Stimulated activated CD8-positive, alpha-beta memory T cell treated with anti-CD3 and anti-CD28 coated beads, Interleukin-12 subunit alpha, Interleukin-12 subunit beta, amount 100 ng/mL, for 24 hours (primary cell): ENCODE data around the gene IGF2R.

Source experiments
- DNase-seq: peaks from one replicate; pipeline ENCODE4 v3.0.0-alpha.2; 2020; ENCODE audit errors: extremely low read depth

The IGF2R gene

DNA sequence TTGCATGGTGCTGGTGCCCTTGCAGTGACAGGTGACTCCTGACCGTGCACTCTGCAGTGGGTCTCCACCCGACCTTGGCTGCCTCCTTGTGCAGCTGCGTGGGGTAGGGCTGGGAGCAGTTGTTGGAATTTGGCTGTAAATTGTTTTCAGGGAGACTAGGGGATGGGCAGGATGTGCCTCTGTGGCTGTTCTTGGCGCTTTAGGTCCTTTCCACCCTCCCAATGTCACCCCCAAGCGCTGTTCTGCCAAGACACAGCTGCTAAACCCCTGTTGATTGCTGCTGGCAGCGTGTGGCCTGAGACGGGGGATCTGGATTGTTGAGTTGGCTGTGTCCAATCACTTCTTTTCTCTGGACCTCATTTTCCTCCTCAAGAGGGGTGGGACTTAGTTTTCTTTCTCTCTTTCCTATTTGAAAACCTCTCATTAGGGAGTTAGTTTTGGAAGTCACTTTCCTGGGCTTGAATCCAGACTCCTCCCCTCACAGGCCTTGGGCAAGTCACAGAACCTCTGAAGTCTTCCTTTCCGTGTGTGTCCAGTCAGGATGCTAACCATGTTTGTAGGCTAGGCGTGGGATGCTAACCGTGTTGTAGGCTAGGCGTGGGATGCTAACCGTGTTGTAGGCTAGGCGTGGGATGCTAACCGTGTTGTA, 8.5 kb downstream of the IGF2R start:
- no peak for DNase-seq

DNA sequence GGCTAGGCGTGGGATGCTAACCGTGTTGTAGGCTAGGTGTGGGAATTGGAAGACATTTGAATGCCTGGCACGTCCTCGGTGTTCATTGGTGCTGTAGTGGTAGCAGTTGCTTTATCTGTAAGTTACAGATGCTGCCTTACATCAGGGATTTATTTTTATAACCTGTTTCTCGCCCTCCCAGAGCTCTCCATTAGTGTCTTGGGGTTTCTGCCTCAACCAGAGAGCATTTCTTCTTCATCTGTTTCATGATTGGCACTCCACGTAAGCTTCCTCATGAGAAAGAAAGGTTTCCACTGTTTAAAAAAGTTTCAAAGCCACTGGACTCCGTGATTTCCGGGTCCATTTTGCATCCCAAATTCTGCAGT, 9.0 kb downstream of the IGF2R start:
- DNase-seq, result no peak

DNA sequence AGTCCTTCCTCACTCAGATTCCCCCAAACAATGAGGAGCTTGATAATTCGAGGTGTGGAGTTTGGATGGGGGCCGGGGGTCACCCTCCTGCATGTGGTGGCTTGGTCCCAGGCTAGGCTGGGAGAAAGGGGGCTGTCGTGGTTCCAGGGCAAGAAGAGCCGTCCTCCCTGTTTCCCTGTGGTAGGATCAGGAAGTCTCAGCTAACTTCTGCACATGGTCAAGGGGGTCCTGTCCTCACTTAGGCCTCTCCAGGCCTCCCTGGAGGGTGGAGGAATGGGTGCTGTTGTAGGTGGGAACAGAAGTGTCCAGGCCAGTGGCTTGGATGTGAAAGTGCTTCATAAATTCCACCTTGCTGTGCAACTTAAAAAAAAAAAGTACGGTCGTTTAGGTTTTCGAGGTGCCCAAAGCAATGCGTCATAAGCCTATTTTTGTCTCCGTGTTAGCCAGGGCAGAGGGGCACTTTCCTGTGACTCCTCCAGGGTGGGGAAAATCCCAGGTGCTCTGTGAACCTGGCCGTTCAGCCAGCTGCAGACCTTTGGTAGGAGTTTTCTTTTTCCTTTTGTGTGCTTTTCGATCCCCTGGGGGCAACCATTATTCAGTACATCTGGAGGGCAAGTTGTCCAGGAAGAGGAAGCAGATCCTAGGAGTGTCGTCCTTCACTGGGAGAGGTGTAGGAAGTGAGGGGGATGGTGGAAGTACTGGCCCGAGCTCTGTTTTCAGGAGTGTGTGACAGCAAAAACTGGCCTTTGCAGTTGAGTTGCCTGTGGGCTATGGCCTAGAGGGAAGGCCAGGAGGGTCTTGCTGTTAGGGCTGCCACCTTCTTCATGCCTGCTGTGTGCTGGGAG, 9.6 kb downstream of the IGF2R start:
- DNase-seq, result no peak

DNA sequence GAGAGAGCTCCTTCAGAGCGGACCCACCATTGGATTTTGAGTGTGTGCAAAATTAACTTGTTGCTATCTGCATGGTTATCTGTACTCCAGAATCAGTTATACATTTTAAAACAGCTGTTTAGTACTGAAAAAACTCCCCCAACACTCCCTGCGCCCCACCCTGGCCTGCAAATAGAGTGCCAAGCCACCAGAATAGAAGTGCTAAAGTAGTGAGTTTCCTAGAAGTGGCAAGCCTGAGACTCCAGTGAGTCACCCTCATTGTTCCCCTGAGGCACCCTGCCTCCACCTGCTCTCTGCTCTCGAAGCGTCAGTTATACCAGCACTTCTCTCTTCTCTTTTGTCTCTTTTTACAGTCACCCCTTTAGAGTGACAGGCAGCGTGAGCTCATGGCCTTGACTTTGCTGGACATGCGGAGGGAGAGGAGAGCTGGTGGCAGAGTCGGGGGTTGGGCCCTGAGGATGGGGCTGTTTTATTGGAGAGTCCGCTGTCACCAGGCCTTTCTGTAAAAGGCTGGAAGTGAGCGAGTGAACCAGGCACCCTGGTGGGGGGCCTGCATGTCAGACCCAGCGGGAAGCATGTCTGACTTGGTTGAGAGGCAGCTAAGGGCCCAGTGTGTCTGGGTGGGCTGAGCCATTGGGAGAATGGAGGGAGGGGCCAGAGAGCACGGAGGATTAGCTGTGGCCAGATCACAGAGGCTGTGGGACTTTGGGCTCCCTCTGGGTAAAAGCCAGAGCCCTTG, 10.4 kb downstream of the IGF2R start:
- DNase-seq, result no peak

DNA sequence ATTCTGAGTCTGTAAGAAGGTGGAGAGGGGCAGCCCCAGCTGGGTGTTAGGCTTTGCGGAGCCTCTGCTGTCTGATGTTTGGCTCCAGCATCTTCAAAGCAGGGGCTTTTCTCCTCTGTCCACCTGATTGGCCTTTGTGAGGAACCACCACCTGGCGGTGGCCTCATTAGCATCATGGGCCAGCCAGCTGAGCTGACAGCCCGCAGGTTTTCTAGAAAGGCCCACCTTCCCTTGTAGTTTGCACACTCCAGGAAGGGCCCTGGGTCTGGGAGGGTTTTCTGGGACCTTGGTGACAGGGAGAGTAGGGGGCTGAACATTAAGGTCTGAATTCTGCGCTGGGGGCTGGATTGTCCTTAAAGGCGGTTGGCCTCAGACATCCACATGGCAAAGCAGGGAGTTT, 11.6 kb downstream of the IGF2R start:
- no peak for DNase-seq

GRCh38 chr6:159981071-159981402, 12.2 kb downstream of the IGF2R start:
- DNase-seq, result no peak

- DNase-seq, result no peak
Measured at GRCh38 chr6:159981403-159982245, 12.7 kb downstream of the IGF2R start.

GRCh38 chr6:159982731-159983506, 14.0 kb downstream of the IGF2R start:
- no peak for DNase-seq

DNA sequence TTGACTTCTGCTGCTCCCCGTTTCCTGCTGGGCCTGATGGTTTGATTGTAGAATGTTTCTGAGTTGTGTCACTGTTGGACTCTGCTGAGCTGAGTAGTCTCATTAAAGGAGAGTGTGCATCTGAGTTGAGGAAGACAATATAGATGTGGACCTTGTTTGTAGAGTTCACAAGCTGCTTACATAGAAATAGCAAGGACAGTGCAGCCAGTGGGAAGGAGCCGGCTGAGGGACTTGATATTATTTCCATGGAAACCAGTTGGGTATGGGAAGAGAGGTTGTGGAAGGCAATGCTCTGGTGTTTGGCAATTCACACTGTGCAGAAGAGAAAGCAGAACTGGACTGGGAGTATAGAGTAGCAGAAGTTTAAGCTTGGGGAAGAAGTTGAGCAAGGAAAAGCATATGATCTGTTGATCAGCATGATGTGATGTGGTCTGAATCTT, 14.8 kb downstream of the IGF2R start:
- DNase-seq, result no peak

DNA sequence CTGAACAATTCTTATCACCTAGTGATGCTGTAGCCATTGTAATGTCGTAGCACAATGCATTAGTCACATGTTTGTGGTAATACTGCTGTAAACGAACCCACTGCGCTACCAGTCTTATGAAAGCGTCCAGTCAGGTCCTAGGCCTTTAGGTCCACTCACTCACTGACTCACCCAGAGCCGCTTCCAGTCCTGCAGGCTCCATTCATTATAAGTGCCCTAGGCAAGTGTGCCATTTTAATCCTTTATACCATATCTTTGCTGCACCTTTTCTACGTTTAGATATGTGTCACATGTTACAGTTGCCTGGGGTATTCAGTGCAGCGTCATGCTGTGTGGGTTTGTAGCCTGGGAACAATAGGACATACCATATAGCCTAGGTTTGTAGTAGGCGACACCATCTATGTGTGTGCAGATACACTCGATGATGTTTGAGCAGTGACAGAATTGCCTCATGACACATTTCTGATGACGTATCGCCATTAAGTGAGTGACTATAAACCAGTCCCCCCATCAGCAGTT, 15.4 kb downstream of the IGF2R start:
- DNase-seq, result no peak

DNA sequence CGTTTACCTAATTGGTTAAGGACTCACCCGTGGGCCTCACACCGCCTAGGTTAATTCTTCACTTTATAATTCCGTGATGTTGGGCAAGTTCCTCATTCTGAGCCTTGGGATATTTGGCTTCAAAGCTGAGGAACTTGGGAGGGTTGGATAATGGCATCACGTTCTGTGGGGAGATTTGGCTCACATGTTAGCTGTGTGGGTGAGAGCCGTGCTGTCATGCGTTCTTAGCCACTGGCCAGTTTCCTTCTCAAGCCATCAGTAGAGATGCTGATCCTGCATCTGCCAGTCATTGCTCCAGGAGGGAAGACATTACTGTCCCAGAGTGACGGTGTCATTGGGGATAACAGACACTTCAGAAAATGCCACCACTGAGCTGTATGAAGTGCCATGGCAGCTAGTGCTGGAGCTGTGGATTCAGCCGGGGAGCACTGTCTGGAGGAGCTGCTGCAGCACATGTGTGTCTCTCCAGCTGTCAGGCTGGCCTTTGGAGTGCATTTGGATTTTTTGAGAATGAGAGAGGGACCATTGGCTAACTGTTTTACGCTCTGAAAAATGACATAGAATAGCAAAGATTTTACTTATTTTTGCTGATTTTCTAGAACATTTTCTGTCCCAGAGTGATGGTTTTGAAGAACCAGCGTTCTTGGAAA, 16.5 kb downstream of the IGF2R start:
- no peak for DNase-seq

DNA sequence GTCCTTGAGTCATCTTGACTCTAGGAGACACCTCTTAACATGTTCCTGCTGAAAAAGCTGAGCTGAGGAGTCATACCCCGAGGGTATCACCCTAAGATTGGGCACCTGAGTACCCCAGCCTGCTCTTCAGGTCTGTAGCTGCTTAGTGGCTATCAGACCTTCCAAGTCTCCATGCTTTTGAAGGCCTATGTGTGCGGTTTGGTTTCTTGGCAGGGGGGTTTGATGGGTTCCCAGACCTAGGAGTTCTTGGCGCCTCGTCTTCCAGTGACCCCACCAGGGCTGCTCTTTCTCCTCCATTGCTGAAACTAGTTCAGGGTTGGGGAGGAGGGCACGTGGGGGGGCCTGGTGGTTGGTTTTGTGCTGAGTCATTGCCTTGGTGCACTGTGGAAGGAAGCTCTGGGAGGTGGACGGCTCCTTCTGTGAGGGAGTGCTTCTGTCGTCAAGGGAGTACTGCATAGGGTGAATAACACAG, 20.1 kb downstream of the IGF2R start:
- no peak for DNase-seq

DNA sequence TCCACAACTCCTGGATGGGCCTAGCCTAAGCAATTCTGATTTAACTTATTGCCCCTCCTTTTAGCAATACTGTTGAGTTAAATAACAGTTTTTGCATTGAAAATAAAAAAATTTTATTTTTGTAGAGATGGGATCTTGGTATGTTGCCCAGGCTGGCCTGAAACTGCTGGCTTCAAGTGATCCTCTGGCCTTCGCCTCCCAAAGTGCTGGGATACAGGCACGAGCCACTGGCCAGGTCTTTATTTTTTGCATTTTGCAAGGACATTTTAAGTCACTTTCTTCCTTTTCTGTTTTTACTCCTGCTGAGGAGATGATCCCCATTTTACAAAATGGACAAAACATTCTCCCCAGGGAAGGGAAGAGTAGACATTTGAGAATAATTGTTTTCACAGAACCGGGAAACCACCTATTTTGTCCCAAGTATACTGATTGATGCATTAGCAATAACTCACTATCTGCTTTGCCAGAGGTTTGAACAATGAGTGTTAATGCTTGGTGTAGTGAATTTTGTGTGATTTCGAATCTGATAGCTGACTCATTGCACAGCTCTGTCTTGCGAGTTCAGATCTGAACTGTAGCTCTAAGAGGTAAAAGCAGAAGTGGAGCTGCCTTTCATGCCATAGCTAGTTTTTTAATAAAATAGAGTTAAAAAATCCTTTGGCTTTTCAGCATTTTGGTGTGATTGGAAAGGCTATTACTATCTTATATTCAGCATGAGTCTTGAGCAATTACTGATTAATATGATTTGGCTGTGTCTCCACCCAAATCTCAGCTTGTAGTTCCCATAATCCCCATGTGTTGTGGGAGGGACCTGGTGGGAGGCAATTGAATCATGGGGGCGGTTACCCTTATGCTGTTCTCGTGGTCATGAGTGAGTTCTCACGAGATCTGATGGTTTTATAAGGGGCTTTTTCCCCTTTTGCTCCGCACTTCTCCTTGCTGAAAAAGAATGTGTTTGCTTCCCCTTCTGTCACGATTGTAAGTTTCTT, 20.9 kb downstream of the IGF2R start:
- DNase-seq, result no peak

DNA sequence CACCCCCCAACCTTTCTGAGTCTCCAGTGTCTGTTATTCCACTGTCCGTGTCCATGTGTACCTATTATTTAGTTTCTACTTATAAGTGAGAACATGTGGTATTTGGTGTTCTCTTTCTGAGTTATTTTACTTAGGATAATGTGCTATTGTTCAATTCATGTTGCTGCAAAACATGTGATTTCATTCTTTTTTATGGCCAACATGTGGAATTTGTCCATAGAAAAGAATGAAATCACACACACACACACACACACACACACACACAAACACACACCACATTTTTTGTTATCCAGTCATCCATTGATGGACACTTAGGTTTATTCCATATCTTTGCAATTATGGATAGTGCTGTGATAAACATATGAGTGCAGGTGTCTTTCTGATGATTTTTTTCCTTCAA, 23.5 kb downstream of the IGF2R start:
- no peak for DNase-seq

DNA sequence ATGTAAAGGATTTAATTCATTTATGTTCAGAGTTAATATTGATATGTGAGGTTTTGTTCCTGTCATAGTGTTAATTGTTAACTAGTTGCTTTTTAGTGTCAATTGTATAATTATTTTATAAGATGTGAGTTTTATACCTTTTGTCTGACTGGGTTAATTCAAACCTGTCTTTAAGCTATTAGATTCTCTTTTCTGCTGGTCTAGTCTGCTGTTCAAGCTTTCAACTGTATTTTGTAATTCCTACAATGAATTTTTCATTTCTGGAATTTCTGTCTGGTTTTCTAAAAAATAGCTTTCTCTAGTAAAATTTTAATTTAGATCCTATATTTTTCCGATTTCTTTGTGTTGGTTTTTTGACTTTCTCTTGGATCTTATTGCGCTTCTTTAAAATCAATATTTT, 26.5 kb downstream of the IGF2R start:
- no peak for DNase-seq

- DNase-seq, result no peak
Measured at GRCh38 chr6:159996087-159996622, 27.3 kb downstream of the IGF2R start.

- no peak for DNase-seq
Measured at GRCh38 chr6:159996626-159997497, 28.0 kb downstream of the IGF2R start.
